H9 (cell line): Measurements from ENCODE around the gene ALX4. TPM values are rescaled to one million over a fixed set of nuclear protein-coding genes. Genes with fewer than 3 reads are reported as not detected.

Experiments used
- DNase-seq: peaks from one replicate; pipeline ENCODE4 v3.0.0-alpha.2; 2017
- H2AFZ ChIP-seq: one replicate; pipeline ENCODE4 v1.6.1; 2013; ENCODE audit warnings: mild to moderate bottlenecking, low read length, control low read depth, moderate library complexity
- H2AK5ac ChIP-seq: 2 replicates; pipeline ENCODE4 v1.6.1; 2013; ENCODE audit warnings: low read length, control low read depth, mixed read lengths; ENCODE audit not compliant: insufficient read length
- H2BK120ac ChIP-seq: one replicate; pipeline ENCODE4 v1.6.1; 2013; ENCODE audit warnings: low read depth, mild to moderate bottlenecking, low read length, control low read depth, inconsistent platforms; ENCODE audit not compliant: poor library complexity, severe bottlenecking
- H2BK12ac ChIP-seq: 2 replicates; pipeline ENCODE4 v1.6.1; 2013; ENCODE audit warnings: low read length, control low read depth, mixed read lengths, low read depth; ENCODE audit not compliant: insufficient read length
- H2BK15ac ChIP-seq: 2 replicates; pipeline ENCODE4 v1.6.1; 2013; ENCODE audit warnings: low read depth, low read length, control low read depth
- H2BK20ac ChIP-seq: one replicate; pipeline ENCODE4 v1.6.1; 2013; ENCODE audit warnings: low read depth, mild to moderate bottlenecking, low read length, control low read depth, inconsistent platforms; ENCODE audit not compliant: poor library complexity, severe bottlenecking
- H2BK5ac ChIP-seq: 2 replicates; pipeline ENCODE4 v1.6.1; 2013; ENCODE audit warnings: low read length, control low read depth, mixed read lengths; ENCODE audit not compliant: insufficient read length
- H3K14ac ChIP-seq: 2 replicates; pipeline ENCODE4 v1.6.1; 2013; ENCODE audit warnings: low read length, control low read depth; ENCODE audit not compliant: insufficient read depth
- H3K18ac ChIP-seq: 2 replicates; pipeline ENCODE4 v1.6.1; 2013; ENCODE audit warnings: low read depth, mild to moderate bottlenecking, mixed read lengths, low read length, control low read depth; ENCODE audit not compliant: insufficient read length
- H3K23ac ChIP-seq: 2 replicates; pipeline ENCODE4 v1.6.1; 2013; ENCODE audit warnings: low read length, control low read depth, mixed read lengths, low read depth; ENCODE audit not compliant: insufficient read length
- H3K23me2 ChIP-seq: 2 replicates; pipeline ENCODE4 v1.6.1; 2013; ENCODE audit warnings: low read depth, mild to moderate bottlenecking, mixed read lengths, low read length, control low read depth; ENCODE audit not compliant: insufficient read length, poor library complexity, severe bottlenecking
- H3K27ac ChIP-seq: 2 replicates; pipeline ENCODE4 v1.5.1; 2013; ENCODE audit warnings: low read length, control low read depth, mixed read lengths, low read depth; ENCODE audit not compliant: insufficient read length
- H3K27me3 ChIP-seq: 2 replicates; pipeline ENCODE4 v1.6.1; 2013; ENCODE audit warnings: low read length, control low read depth, inconsistent platforms; ENCODE audit not compliant: insufficient read depth
- H3K4ac ChIP-seq: 2 replicates; pipeline ENCODE4 v1.6.1; 2013; ENCODE audit warnings: low read depth, mild to moderate bottlenecking, control low read depth, inconsistent platforms, low read length, moderate library complexity
- H3K4me1 ChIP-seq: 2 replicates; pipeline ENCODE4 v1.6.1; 2013; ENCODE audit warnings: low read length, control low read depth, inconsistent platforms; ENCODE audit not compliant: insufficient read depth
- H3K4me2 ChIP-seq: 2 replicates; pipeline ENCODE4 v1.6.1; 2013; ENCODE audit warnings: low read length, control low read depth, mixed read lengths; ENCODE audit not compliant: insufficient read length, insufficient read depth
- H3K56ac ChIP-seq: 2 replicates; pipeline ENCODE4 v1.6.1; 2013; ENCODE audit warnings: low read depth, mild to moderate bottlenecking, mixed read lengths, low read length, control low read depth; ENCODE audit not compliant: insufficient read length
- H3K79me1 ChIP-seq: 2 replicates; pipeline ENCODE4 v1.6.1; 2013; ENCODE audit warnings: low read depth, mild to moderate bottlenecking, moderate library complexity, low read length, control low read depth, inconsistent platforms; ENCODE audit not compliant: insufficient read depth, poor library complexity, severe bottlenecking
- H3K79me2 ChIP-seq: 2 replicates; pipeline ENCODE4 v1.6.1; 2013; ENCODE audit warnings: low read length, control low read depth, inconsistent platforms; ENCODE audit not compliant: insufficient read depth
- H3K9ac ChIP-seq: 2 replicates; pipeline ENCODE4 v1.6.1; 2013; ENCODE audit warnings: low read length, control low read depth, mixed read lengths; ENCODE audit not compliant: insufficient read length; ENCODE audit errors: extremely low read depth
- H3K9me3 ChIP-seq: one replicate; pipeline ENCODE4 v1.6.1; 2013; ENCODE audit warnings: low read depth, low read length, inconsistent platforms; ENCODE audit not compliant: control insufficient read depth
- H3T11ph ChIP-seq: one replicate; pipeline ENCODE4 v1.6.1; 2013; ENCODE audit warnings: mild to moderate bottlenecking, low read length, control low read depth, inconsistent platforms
- H4K20me1 ChIP-seq: one replicate; pipeline ENCODE4 v1.6.1; 2013; ENCODE audit not compliant: control insufficient read depth, insufficient read length, insufficient read depth
- H4K5ac ChIP-seq: 2 replicates; pipeline ENCODE4 v1.6.1; 2013; ENCODE audit warnings: low read depth, mild to moderate bottlenecking, mixed read lengths, low read length, control low read depth; ENCODE audit not compliant: insufficient read length
- H4K8ac ChIP-seq: replicated peaks from 2 replicates; pipeline ENCODE4 v1.6.1; 2013; ENCODE audit warnings: low read length, control low read depth, mixed read lengths, low read depth; ENCODE audit not compliant: insufficient read length
- H4K91ac ChIP-seq: 2 replicates; pipeline ENCODE4 v1.6.1; 2013; ENCODE audit warnings: low read depth, mild to moderate bottlenecking, moderate library complexity, mixed read lengths, low read length, control low read depth; ENCODE audit not compliant: insufficient read length
- H3K27ac Mint-ChIP-seq, 3 experiments: 2 replicates in 2 of 3; 3 replicates in 1 of 3; pipeline ENCODE4 v1.8.0; 2020 to 2021; ENCODE audit warnings: mixed read lengths in 3 of 3, mild to moderate bottlenecking in 1 of 3, moderate library complexity in 1 of 3
- H3K27me3 Mint-ChIP-seq: 2 replicates; pipeline ENCODE4 v1.8.0; 2021; ENCODE audit warnings: low read depth, mild to moderate bottlenecking, moderate library complexity, mixed read lengths
- H3K36me3 Mint-ChIP-seq, 3 experiments: 2 replicates in 2 of 3; 3 replicates in 1 of 3; pipeline ENCODE4 v1.8.0; 2020 to 2021; ENCODE audit warnings: low read depth in 3 of 3, mixed read lengths in 3 of 3; ENCODE audit not compliant: insufficient read depth in 1 of 3
- H3K4me1 Mint-ChIP-seq, 2 experiments: 2 replicates each; pipeline ENCODE4 v1.8.0; 2020; ENCODE audit warnings: mixed read lengths in 2 of 2
- H3K4me3 Mint-ChIP-seq, 2 experiments: 2 replicates in 1 of 2; 3 replicates in 1 of 2; pipeline ENCODE4 v1.8.0; 2020 to 2021; ENCODE audit warnings: mild to moderate bottlenecking in 2 of 2, mixed read lengths in 2 of 2, moderate library complexity in 1 of 2
- H3K9me3 Mint-ChIP-seq, 2 experiments: 2 replicates in 1 of 2; 3 replicates in 1 of 2; pipeline ENCODE4 v1.8.0; 2020; ENCODE audit warnings: mild to moderate bottlenecking in 2 of 2, mixed read lengths in 2 of 2, moderate library complexity in 1 of 2
- CTCF ChIP-seq: fragments of 200-600 bp; sonication (generic); conservative IDR thresholded peaks from 3 replicates; pipeline ENCODE4 v1.8.0; 2021; ENCODE audit warnings: antibody characterized with exemption, mild to moderate bottlenecking
- WGBS: extraction: QIAGEN DNeasy Blood & Tissue Kit; methylation state at CpG from one replicate; pipeline ENCODE4 v1.1.7; 2013; ENCODE audit warnings: missing lambda C conversion rate, low lambda C conversion rate, mixed read lengths; ENCODE audit not compliant: insufficient read length; ENCODE audit errors: extremely low coverage; 5-methylcytosine and 5-hydroxymethylcytosine counted together
- total RNA-seq: library from RNA; stranded (reverse); gene quantifications from 2 replicates; pipeline ENCODE4 v1.2.1, GENCODE V29; 2021

ALX4 gene
- total RNA-seq, 1 experiment from 2014 or later: not detected

GRCh38 chr11:44275961-44276550, 33.9 kb downstream of the ALX4 start:
- no peak overlapping the region for H4K8ac ChIP-seq
- H3K18ac ChIP-seq: no peak overlapping the region
- H3K4me1 Mint-ChIP-seq: peaks cover 1 to 2% of the 10 kb centered on the region in 2 experiments; a peak in 3 of 4 replicates
- H4K91ac ChIP-seq: no peak overlapping the region
- no peaks in the 10 kb centered on the region for H4K20me1 ChIP-seq
- no peak overlapping the region for H3K23ac ChIP-seq
- no peak for TF ChIP-seq CTCF
- H3K4me2 ChIP-seq: no peak overlapping the region
- H2BK5ac ChIP-seq: no peak overlapping the region
- no peak overlapping the region for H3K27ac ChIP-seq
- no peak overlapping the region for H3K56ac ChIP-seq
- peaks cover 5% of the 10 kb centered on the region for H3K27me3 Mint-ChIP-seq
- H3K14ac ChIP-seq: no peak overlapping the region
- no peak overlapping the region for H2AK5ac ChIP-seq
- H4K5ac ChIP-seq: no peak overlapping the region
- no peak overlapping the region for H3K4ac ChIP-seq
- H2BK15ac ChIP-seq: no peak overlapping the region
- H3K79me1 ChIP-seq: no peaks in the 10 kb centered on the region
- H2AFZ ChIP-seq: no peak overlapping the region
- no peak for DNase-seq
- H3K9ac ChIP-seq: no peak overlapping the region
- no CpG with 5 or more reads among the region's 7 CpGs for WGBS
- no peaks in the 10 kb centered on the region for H3K36me3 Mint-ChIP-seq
- H3K4me1 ChIP-seq: no peaks in the 10 kb centered on the region
- H3K9me3 ChIP-seq: no peaks in the 10 kb centered on the region
- no peaks in the 10 kb centered on the region; a peak in 1 of 5 replicates for H3K9me3 Mint-ChIP-seq
- H2BK120ac ChIP-seq: no peak overlapping the region
- H3K27me3 ChIP-seq: no peaks in the 10 kb centered on the region
- no peak overlapping the region for H3K4me3 Mint-ChIP-seq
- H3T11ph ChIP-seq: no peak overlapping the region
- no peaks in the 10 kb centered on the region for H3K23me2 ChIP-seq
- no peak overlapping the region for H2BK20ac ChIP-seq
- no peak overlapping the region for H2BK12ac ChIP-seq
- H3K27ac Mint-ChIP-seq: no peak overlapping the region
- no peaks in the 10 kb centered on the region for H3K79me2 ChIP-seq
